Smooth muscle cell of the coronary artery (primary cell): Measurements from ENCODE around the gene KIF4A. TPM values are rescaled to one million over a fixed set of nuclear protein-coding genes. Genes with fewer than 3 reads are reported as not detected.

Source experiments
- total RNA-seq: library from RNA; depleted of rRNA; stranded (reverse); fragments of >200 nt; gene quantifications from 2 replicates; pipeline ENCODE4 v1.2.3, GENCODE V29; 2014; ENCODE audit warnings: low replicate concordance

The KIF4A gene
- 0.59 and 5.2 TPM in 2 replicates for total RNA-seq

DNA sequence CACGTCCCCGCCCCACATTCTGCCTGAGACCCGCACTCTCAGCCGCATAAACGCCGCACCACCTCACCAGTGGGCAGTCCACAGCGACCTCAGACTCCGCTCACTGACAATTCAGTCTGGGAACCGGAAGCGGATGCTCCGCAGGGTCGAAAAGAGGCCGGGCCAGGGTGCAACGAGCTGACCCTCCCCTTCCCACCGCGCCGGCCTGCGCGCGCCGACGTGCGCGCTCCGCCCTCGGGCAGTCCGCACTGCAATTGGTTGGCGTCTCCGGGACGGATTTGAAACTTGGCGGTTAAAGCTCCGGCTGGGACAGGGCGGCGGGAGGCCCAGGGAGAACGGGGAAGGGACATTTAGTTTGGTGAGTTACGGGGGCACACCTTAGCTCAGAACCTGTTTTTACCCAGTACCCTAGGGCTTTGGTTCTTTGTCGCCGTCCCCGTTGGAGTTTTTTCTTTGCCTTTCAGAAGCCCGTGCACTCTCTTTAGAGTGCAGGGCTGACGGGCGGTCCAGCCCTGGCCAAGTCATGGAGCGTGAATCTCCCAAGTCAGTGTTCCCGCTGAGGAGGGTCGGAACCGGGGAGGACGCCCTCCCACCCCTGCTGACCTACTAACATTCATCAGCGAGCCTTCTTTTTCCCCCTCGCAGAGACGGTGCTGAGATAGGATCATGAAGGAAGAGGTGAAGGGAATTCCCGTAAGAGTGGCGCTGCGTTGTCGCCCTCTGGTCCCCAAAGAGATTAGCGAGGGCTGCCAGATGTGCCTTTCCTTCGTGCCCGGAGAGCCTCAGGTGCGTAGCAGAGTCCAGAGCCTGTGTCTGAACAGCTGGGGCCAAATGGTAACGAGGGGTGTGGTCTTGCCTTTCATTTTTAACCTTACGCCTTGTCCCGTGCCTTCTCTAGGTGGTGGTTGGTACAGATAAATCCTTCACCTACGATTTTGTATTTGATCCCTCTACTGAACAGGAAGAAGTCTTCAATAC is at the start of gene KIF4A, which contains the start of gene PDZD11:
Gene KIF4A (plus strand): TSS at position 312 of the 978 bp plus-strand sequence. CDS start 355 bp downstream, at position 667.
Gene PDZD11 (minus strand): TSS at position 135 of the 978 bp plus-strand sequence. CDS start 586 bp downstream, outside the sequence.

DNA sequence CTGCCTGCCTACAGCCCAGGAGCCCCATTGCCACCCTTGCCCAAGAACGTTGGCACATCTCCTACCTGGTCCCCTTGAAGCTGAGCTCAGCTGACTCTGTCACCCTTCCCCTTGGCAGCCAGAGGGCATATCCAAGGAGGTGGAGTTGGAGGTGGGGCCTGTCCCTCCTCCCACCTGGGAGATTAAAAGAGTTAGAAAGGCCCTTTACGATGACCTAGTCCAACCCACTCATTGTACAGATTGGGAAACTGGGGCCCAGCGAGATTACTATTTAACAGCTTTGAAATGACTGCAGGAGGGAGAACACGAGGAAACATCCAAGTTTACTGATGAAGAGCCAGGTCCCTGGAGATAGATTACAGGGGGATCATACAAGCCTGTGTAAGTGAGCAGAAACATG is 29.8 kb upstream of the KIF4A start, which contains the start of gene P2RY4:
Gene P2RY4 (minus strand): TSS at position 101 of the 400 bp plus-strand sequence. CDS start 580 bp downstream, outside the sequence.

GRCh38 chrX:70268034-70268433 is 21.9 kb upstream of the KIF4A start, which contains the start of gene ARR3:
Gene ARR3 (plus strand): TSS chrX:70268334. CDS start chrX:70269386, 1,052 bp downstream.

GRCh38 chrX:70281951-70282350 is 8.0 kb upstream of the KIF4A start, which contains the start of gene RAB41:
Gene RAB41 (plus strand): TSS chrX:70282172. CDS start chrX:70282218, 46 bp downstream.

DNA sequence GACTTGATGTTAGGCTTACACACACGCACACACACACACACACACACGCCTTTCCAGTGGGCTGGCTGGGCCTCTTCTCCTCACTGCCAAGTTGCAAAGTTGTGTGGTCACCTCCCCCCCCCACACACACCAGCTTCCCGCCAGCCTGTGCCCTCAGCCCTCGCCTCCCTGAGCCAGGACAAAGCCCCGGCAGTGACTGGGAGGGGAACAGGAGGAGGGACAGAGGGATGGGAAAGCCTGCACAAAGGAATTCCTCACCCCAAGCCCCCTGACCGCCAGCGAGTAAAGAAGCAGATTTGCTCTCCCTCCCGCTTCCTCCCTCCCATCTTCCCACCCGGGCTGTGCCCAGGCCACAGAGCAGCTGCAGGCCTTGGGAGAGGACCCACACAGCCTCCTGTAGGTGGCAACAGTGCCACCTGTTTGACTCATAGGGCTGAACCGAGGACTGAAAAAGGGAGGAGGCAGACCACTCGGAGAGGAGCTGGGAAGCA is 133.0 kb downstream of the KIF4A start, which contains the start of gene GDPD2:
Gene GDPD2 (plus strand): TSS at position 464 of the 491 bp plus-strand sequence. CDS start 1,671 bp downstream, outside the sequence.

GRCh38 chrX:70444326-70444945 is 154.5 kb downstream of the KIF4A start, which contains the start of gene DLG3:
Gene DLG3 (plus strand): TSS chrX:70444835. CDS start chrX:70445202, 367 bp downstream.

Other genes starting within 250 kb of the KIF4A start
- 0.08 TPM in 1 of 2 replicates, not detected in the other for gene AWAT2, start 240.2 kb upstream of the KIF4A start, total RNA-seq
- not detected in 2 replicates for gene OTUD6A, start 227.6 kb upstream of the KIF4A start, total RNA-seq
- gene IGBP1, start 156.7 kb upstream of the KIF4A start, total RNA-seq, result 77.4 and 103 TPM in 2 replicates
- not detected in 2 replicates for gene DGAT2L6, start 112.6 kb upstream of the KIF4A start, total RNA-seq
- not detected in 2 replicates for gene AWAT1, start 55.4 kb upstream of the KIF4A start, total RNA-seq
- under 0.01 TPM in 1 of 2 replicates, not detected in the other for gene P2RY4, start 29.9 kb upstream of the KIF4A start, total RNA-seq
- not detected in 2 replicates for gene ARR3, start 21.8 kb upstream of the KIF4A start, total RNA-seq
- gene RAB41, start 7.9 kb upstream of the KIF4A start, total RNA-seq, result not detected in 2 replicates
- gene PDZD11, start 177 bp upstream of the KIF4A start, total RNA-seq, result 32.6 and 51.2 TPM in 2 replicates
- gene GDPD2, start 133.2 kb downstream of the KIF4A start, total RNA-seq, result not detected in 2 replicates
- 15.8 and 17.4 TPM in 2 replicates for gene DLG3, start 154.7 kb downstream of the KIF4A start, total RNA-seq